Large intestine (tissue), 3 donors: ENCODE results near the gene NNMT. TPM values are rescaled to one million over a fixed set of nuclear protein-coding genes. Genes with fewer than 3 reads are reported as not detected.

ENCODE experiments used
- DNase-seq, 2 donors: peaks; one replicate each; pipeline versions ENCODE4 v3.0.0 to v3.0.0-alpha.2; 2013
- H3K27ac ChIP-seq: one replicate; pipeline ENCODE4 v1.5.1; 2013; ENCODE audit warnings: low read length
- H3K27me3 ChIP-seq: 2 replicates; pipeline ENCODE4 v1.6.1; 2013; ENCODE audit warnings: low read length; ENCODE audit not compliant: control insufficient read depth, insufficient read depth
- H3K36me3 ChIP-seq: 2 replicates; pipeline ENCODE4 v1.6.1; 2013; ENCODE audit warnings: low read length; ENCODE audit not compliant: control insufficient read depth, insufficient read depth
- H3K4me1 ChIP-seq: one replicate; pipeline ENCODE4 v1.6.1; 2013; ENCODE audit warnings: low read length; ENCODE audit not compliant: control insufficient read depth, insufficient read depth
- H3K4me3 ChIP-seq: one replicate; pipeline ENCODE4 v1.5.1; 2013; ENCODE audit warnings: low read length
- H3K9me3 ChIP-seq: one replicate; pipeline ENCODE4 v1.6.1; 2013; ENCODE audit warnings: mild to moderate bottlenecking, low read depth, low read length, moderate library complexity; ENCODE audit not compliant: control insufficient read depth
- WGBS: methylation state at CpG from one replicate; pipeline ENCODE4 v1.1.5; 2013; ENCODE audit warnings: low lambda C conversion rate; ENCODE audit not compliant: insufficient coverage; 5-methylcytosine and 5-hydroxymethylcytosine counted together
- polyA plus RNA-seq: library from polyadenylated mRNA; unstranded; fragments of 120-200 nt; gene quantifications from one replicate; pipeline ENCODE4 v1.2.1, GENCODE V29; 2013

NNMT gene
- polyA plus RNA-seq, 1 donor = 4.0 TPM

- no peak overlapping the region for H3K27ac ChIP-seq
- no peak for DNase-seq
- H3K27me3 ChIP-seq = no peaks in the 10 kb centered on the region
- no peak overlapping the region for H3K4me3 ChIP-seq
- no peaks in the 10 kb centered on the region for H3K36me3 ChIP-seq
- no peaks in the 10 kb centered on the region for H3K9me3 ChIP-seq
- no CpG with 5 or more reads among the region's 7 CpGs for WGBS
- H3K4me1 ChIP-seq = peaks cover 13% of the 10 kb centered on the region
These were observed 32.6 kb upstream of the NNMT start for GRCh38 chr11:114263513-114264170.

- H3K36me3 ChIP-seq = no peaks in the 10 kb centered on the region
- no peak overlapping the region for H3K27ac ChIP-seq
- H3K9me3 ChIP-seq = no peaks in the 10 kb centered on the region
- DNase-seq = no peak
- WGBS = no CpG with 5 or more reads among the region's 2 CpGs
- H3K27me3 ChIP-seq = no peaks in the 10 kb centered on the region
- peaks cover 13% of the 10 kb centered on the region for H3K4me1 ChIP-seq
- no peak overlapping the region for H3K4me3 ChIP-seq
These were observed 31.8 kb upstream of the NNMT start for GRCh38 chr11:114264381-114264780.

- H3K27ac ChIP-seq = no peak overlapping the region
- no peak for DNase-seq
- no peaks in the 10 kb centered on the region for H3K27me3 ChIP-seq
- no peaks in the 10 kb centered on the region for H3K36me3 ChIP-seq
- 93% methylated on average over 3 of the region's 8 CpGs for WGBS
- peaks cover 13% of the 10 kb centered on the region for H3K4me1 ChIP-seq
- no peaks in the 10 kb centered on the region for H3K9me3 ChIP-seq
- H3K4me3 ChIP-seq = no peak overlapping the region
These were observed 30.9 kb upstream of the NNMT start for GRCh38 chr11:114265122-114265878.

- no peak overlapping the region for H3K27ac ChIP-seq
- peaks cover 8% of the 10 kb centered on the region for H3K27me3 ChIP-seq
- no peaks in the 10 kb centered on the region for H3K36me3 ChIP-seq
- DNase-seq = no peak
- H3K4me1 ChIP-seq = no peaks in the 10 kb centered on the region
- no peak overlapping the region for H3K4me3 ChIP-seq
- WGBS = 67% methylated on average over 2 of the region's 2 CpGs
- no peaks in the 10 kb centered on the region for H3K9me3 ChIP-seq
These were observed 26.7 kb upstream of the NNMT start for GRCh38 chr11:114269498-114269897.

- H3K4me1 ChIP-seq = no peaks in the 10 kb centered on the region
- H3K27ac ChIP-seq = no peak overlapping the region
- no peaks in the 10 kb centered on the region for H3K9me3 ChIP-seq
- no peaks in the 10 kb centered on the region for H3K36me3 ChIP-seq
- WGBS = 80% methylated on average over 3 of the region's 5 CpGs
- DNase-seq = no peak
- H3K27me3 ChIP-seq = peaks cover 11% of the 10 kb centered on the region
- H3K4me3 ChIP-seq = no peak overlapping the region
These were observed 25.5 kb upstream of the NNMT start for GRCh38 chr11:114270531-114271270.

GRCh38 chr11:114271316-114271715 lies 24.9 kb upstream of the NNMT start:
- no peak overlapping the region for H3K27ac ChIP-seq
- H3K4me3 ChIP-seq = no peak overlapping the region
- no peak for DNase-seq
- no peaks in the 10 kb centered on the region for H3K9me3 ChIP-seq
- H3K27me3 ChIP-seq = peaks cover 11% of the 10 kb centered on the region
- WGBS = 86% methylated on average over 1 of the region's 2 CpGs
- no peaks in the 10 kb centered on the region for H3K36me3 ChIP-seq
- H3K4me1 ChIP-seq = no peaks in the 10 kb centered on the region

- Histone ChIP-seq H3K4me1 (no peaks in the 10 kb centered on the region), H3K27ac (no peak overlapping the region), H3K4me3 (no peak overlapping the region), H3K9me3 (no peaks in the 10 kb centered on the region), H3K27me3 (peaks cover 11% of the 10 kb centered on the region), H3K36me3 (no peaks in the 10 kb centered on the region)
- no peak for DNase-seq
- WGBS = no CpG with 5 or more reads among the region's 4 CpGs
These were observed 23.9 kb upstream of the NNMT start for GRCh38 chr11:114272311-114272710.

- H3K9me3 ChIP-seq = no peaks in the 10 kb centered on the region
- no peak overlapping the region for H3K4me3 ChIP-seq
- H3K4me1 ChIP-seq = no peaks in the 10 kb centered on the region
- peaks cover 11% of the 10 kb centered on the region for H3K27me3 ChIP-seq
- no peak overlapping the region for H3K27ac ChIP-seq
- no peak for DNase-seq
- 100% methylated on average over 1 of the region's 3 CpGs for WGBS
- no peaks in the 10 kb centered on the region for H3K36me3 ChIP-seq
These were observed 23.1 kb upstream of the NNMT start for GRCh38 chr11:114273071-114273470.

- H3K4me3 ChIP-seq = no peak overlapping the region
- H3K36me3 ChIP-seq = no peaks in the 10 kb centered on the region
- WGBS = no CpG with 5 or more reads among the region's 5 CpGs
- no peaks in the 10 kb centered on the region for H3K4me1 ChIP-seq
- no peaks in the 10 kb centered on the region for H3K9me3 ChIP-seq
- H3K27me3 ChIP-seq = peaks cover 11% of the 10 kb centered on the region
- H3K27ac ChIP-seq = no peak overlapping the region
- no peak for DNase-seq
These were observed 22.1 kb upstream of the NNMT start for GRCh38 chr11:114273890-114274635.

GRCh38 chr11:114274637-114275036 lies 21.6 kb upstream of the NNMT start:
- Histone ChIP-seq H3K4me1 (no peaks in the 10 kb centered on the region), H3K27ac (no peak overlapping the region), H3K4me3 (no peak overlapping the region), H3K9me3 (no peaks in the 10 kb centered on the region), H3K36me3 (no peaks in the 10 kb centered on the region), H3K27me3 (peaks cover 11% of the 10 kb centered on the region)
- DNase-seq = no peak
- 100% methylated on average over 1 of the region's 3 CpGs for WGBS
